GM19238 (cell line): ENCODE data around the gene FOXL3.
"Not testable (repeated sequence)": the region's sequence is repeated elsewhere in the genome, so short reads cannot be mapped to it uniquely, and the experiment has no call there.

Experiments used
- DNase-seq: peaks from one replicate; pipeline ENCODE4 v3.0.0; 2011; ENCODE audit warnings: low spot score; ENCODE audit not compliant: insufficient read length

The FOXL3 gene

DNA sequence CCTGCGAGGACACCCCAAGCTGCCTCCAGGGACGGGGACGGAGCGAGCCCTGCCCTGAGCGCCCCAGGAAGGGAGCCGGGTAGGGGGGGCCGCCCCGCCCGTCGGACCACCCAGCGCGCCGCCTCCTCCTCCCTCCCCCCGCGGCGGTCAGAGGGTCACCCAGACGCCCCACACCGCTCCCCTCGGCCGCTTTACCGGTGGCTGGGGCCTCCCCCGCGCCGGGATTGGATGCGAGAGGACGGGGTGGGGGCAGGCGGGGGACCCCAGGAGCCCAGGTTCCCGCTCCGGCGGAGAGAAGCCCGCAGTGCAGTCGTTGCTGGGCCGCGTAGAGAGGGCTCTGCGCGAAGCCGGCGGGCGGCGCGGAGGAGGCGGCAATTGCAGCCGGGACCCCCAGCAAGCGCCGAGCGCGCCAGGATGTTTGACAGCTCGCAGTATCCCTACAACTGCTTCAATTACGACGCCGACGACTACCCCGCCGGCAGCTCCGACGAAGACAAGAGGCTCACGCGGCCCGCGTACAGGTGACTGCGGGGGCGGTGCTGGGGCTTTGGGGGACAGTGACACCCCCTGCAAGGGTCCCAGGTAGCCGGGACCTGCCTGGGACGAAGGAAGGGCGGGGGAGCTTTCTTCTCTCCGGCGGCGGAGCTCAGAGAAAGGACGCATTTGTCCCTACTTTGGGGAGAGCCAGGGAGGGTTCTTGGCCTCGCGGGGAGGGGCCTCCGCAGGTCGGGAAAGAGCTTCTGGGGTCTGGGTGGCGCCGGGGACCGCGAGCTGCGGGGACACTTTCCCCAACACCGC, at the start of gene FOXL3:
Gene FOXL3, plus strand, starts transcription at position 415 of the 798 bp plus-strand sequence. Its CDS starts 0 bp downstream, at position 415.
- DNase-seq = no peak

DNA sequence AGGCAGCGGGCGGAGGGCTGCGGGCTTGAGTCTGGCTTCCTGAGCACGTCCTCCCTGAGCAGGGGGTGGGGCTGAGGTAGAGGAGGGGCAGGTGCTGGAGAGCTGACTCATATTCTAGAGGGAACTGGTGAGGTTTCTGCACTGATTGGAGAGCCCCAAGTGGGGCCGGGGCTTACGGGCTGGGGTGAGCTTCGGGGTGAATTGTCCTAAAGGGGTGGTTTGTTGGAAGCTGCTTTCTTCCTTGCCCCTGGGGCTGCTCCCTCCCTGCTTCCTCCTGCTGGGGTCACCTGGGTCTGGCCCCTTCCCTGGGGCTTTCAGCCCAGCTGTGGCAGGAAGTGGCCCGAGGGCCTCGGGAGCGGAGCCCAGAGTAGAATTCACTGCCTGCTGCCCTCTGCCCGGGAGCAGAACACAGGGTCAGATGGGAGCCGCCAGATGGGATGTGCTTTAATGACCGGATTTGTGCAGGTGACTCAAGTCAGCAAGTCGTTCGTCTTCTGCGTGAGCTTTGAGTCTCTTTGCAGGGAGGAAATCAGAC, 49.0 kb upstream of the FOXL3 start:
- no peak for DNase-seq

DNA sequence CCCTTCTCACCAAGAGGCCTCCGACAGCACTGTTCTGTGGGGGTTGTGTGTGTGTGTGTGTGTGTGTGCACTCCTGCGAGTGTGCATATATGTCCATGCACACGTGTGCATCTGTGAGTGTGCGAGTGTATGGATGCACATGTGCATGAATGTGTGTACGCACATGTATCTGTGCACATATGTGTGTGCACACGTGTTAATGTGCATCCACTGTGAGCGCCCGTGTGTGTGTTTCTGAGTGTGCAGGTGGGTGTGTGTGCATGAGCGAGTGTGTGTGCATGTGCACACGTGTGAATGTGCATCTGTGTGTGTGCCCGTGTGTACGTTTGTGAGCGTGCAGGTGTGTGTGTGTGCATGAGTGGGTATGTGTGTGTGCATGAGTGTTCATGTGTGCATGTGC, 48.5 kb upstream of the FOXL3 start:
- no peak for DNase-seq

DNA sequence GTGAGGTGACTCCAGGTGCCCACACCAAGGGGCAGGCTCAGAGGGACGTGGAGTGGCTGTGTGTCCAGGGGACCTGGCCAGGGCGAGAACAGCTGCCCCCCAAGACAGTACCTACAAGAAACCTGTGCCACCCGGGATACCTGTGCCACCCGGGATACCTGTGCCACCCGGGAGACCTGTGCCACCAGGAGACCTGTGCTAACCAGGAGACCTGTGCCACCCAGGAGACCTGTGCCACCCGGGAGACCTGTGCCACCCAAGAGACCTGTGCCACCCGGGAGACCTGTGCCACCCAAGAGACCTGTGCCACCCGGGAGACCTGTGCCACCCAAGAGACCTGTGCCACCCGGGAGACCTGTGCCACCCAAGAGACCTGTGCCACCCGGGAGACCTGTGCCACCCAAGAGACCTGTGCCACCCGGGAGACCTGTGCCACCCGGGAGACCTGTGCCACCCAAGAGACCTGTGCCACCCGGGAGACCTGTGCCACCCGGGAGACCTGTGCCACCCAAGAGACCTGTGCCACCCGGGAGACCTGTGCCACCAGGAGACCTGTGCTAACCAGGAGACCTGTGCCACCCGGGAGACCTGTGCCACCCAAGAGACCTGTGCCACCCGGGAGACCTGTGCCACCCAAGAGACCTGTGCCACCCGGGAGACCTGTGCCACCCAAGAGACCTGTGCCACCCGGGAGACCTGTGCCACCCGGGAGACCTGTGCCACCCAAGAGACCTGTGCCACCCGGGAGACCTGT, 47.0 kb upstream of the FOXL3 start:
- not testable (repeated sequence) for DNase-seq

DNA sequence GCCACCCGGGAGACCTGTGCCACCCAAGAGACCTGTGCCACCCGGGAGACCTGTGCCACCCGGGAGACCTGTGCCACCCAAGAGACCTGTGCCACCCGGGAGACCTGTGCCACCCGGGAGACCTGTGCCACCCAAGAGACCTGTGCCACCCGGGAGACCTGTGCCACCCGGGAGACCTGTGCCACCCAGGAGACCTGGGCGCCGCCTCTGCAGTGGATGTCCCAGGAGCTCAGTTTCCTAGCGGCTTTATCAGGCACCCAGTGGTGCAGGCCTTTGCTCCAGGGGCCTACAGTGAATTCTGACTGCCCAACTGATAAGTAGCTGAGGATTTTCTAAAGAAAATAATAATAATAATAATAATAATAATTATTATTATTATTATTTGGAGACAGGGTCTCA, 46.4 kb upstream of the FOXL3 start:
- not testable (repeated sequence) for DNase-seq

DNA sequence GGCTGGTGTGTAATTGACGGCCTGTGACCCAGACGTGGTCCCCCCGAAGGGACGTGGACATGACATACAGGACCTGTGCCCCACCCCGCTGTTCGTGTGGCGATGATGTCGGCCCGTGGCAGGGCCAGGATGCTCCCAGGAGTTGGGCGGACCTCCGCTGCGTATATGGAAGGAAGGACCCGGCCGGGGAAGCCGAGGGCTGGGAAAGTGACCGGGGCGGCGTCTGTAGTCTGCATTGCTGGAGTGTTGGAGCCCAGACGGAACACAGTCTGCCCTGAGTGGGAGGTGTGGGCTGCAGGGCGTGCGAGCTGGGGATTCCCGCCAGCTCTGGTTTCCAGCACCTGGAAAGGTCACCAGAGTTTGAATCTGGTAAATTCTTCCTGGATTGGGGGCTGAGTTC, 45.0 kb upstream of the FOXL3 start:
- DNase-seq = no peak

DNA sequence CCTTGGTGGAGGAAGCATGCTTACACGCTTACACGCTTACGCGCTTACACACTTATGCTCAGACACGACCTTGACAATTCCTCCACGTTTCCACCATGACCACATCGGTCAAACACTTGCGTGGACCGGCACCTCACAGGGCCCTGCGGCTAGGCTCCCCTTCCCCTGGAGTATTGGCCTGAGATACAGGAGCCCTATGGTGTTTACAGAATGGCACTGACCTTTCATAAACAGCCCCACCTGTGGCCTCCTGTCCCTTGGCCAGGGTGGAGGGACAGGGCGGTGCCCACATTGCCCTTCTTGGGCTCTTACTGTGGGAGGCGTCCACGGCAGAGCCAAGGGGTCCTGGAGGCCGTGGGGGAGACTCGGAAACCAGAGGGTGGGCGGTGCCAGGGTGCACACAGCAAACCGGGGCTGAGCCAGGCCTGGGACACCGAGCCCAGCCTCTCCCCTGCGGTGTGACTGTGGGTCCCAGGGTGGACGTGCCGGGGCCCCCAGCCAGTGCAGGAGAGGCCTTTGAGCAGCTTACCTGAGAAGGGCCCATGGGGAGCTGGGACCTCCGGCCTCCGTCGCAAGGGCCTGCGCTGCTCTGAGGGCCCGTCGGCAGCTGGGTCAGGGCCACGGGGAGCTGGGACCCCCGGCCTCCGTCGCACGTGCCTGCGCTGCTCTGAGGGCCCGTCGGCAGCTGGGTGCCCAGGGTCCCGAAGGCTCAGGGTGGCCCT, 44.2 kb upstream of the FOXL3 start:
- no peak for DNase-seq

DNA sequence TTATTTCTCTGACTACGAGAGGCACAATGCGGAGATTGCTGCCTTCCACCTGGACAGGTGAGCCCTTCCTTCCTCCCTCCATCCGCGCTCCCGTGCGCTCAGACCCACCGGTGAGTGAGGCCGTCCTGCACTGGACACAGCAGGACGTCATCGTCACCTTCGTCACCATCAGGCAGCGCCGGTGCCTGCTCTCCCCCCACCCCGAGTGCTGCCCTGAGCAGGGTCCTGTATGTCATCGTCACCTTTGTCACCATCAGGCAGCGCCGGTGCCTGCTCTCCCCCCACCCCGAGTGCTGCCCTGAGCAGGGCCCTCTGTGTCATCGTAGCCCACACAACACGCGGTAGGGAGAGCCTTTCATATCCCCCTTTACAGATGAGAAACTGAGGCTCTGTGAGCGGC, 43.5 kb upstream of the FOXL3 start:
- DNase-seq = no peak

DNA sequence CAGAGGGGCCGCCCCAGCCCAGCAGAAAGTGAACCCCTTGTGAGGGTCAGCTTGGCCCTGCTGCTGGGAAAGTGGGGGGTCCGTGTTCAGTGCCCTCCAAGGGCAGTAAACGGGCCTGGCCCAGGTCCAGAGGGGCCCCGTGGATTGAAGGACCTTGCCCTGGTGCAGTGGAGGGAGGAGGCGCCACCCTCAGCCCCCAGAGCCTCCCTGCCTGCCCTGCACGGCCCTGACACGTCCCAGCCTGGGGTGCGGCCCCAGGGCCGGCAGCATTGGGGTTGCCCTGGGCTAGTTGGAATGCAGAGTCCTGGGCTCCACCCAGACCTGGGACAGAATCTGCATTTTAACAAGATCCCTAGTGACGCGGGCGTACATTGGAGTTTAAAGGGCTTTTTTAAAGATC, 42.8 kb upstream of the FOXL3 start:
- no peak for DNase-seq

DNA sequence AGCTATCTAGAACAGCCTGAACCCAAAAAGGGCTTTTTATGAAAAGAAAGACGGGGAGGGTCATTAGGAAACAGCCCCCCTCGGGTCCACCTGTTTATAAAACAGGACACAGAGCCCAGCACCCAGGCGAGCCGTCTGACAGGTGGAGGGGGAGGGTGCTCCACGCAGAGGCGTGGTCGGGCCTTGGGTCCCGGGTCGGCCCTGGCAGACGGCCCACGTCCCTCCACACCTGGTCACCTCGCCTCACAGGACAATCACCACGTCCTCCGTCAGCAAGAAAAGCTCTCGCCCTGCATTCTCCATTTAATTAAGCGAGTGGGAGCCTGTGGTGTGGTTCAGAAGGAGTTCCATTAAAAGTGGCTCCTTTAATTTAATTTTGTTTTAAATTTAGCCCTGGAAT, 42.3 kb upstream of the FOXL3 start:
- DNase-seq = no peak

DNA sequence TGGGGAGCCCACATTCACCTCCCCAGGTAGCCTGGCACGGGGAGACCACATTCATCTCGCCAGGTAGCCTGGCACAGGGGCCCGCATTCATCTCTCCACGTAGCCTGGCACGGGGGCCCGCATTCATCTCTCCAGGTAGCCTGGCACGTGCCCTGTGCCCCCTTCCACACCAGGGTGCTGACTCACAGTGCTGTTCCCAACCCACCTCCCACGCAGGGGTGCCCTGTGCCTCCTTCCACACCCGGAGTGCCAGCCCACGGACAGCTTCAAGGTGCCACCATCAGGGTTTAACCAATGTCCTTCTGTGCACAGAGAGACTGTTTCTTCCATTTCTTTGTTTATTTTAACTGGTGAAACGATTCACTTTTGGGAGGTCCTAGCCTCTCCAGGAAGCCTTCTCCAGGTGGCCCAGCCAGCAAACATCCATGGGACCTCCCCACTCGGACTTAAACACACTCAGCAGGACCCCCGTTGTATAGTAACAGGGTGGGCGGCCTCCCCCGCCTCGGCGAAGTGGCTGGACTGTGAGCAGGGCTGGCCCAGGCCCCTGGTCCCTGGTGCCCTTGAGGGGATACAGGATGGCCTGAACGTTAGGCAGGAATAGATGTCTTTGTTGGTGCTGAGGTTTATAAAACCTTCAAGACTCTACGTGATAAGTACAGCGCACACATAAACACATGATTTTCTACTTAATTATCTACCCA, 41.1 kb upstream of the FOXL3 start:
- DNase-seq = no peak

DNA sequence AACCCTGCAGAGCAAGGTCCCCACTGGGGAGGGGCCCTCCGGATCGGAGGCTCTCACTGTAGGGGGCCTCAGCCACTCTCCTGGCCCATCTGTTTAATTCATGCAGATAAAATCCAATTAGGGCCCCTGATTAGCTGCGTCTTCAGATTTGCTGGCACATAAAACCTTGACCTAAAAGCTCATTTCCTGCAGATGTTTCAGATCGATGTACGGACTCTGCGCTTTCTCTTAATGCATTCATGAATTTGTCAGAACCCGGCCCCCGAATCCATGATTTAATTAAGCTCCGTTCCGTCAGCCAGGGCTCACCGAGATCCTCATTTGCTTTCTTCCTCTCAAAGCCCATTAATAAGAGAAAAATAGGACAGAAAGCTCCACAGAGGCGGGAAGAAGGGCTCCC, 40.0 kb upstream of the FOXL3 start:
- no peak for DNase-seq

DNA sequence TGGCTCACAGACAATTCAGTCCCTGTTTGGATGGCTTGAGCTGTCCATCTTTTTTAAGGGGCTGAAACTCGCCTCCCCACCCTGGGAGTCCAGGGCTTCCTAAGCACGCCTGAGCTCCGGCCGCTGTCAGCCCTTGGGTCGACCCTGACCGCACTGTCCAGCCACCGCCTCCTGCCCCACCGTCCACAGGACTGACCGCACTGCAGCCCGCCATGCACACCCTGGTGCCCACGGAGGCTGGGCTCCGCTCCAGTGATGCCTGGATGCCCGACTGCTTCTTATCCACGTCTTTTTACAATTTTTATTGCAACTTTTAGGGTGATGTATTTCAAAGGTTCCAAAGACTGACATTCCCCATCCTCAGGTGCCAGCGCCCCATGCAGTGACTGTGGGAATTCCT, 39.4 kb upstream of the FOXL3 start:
- DNase-seq = no peak

DNA sequence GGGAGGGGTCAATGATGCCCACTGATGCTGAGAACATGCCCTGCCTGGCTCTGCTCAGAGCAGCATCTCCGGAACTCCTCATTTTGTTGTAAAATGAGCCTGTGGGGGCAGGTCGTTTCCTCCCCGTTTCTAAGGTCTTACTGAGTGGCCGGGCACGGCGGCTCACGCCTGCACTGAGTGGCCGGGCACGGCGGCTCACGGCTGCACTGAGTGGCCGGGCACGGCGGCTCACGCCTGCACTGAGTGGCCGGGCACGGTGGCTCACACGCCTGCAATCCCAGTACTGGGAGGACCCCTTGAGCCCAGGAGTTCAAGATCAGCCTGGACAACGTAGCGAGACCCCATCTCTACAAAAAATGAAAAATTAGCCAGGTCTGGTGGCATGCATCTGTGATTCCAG, 39.0 kb upstream of the FOXL3 start:
- DNase-seq = no peak

DNA sequence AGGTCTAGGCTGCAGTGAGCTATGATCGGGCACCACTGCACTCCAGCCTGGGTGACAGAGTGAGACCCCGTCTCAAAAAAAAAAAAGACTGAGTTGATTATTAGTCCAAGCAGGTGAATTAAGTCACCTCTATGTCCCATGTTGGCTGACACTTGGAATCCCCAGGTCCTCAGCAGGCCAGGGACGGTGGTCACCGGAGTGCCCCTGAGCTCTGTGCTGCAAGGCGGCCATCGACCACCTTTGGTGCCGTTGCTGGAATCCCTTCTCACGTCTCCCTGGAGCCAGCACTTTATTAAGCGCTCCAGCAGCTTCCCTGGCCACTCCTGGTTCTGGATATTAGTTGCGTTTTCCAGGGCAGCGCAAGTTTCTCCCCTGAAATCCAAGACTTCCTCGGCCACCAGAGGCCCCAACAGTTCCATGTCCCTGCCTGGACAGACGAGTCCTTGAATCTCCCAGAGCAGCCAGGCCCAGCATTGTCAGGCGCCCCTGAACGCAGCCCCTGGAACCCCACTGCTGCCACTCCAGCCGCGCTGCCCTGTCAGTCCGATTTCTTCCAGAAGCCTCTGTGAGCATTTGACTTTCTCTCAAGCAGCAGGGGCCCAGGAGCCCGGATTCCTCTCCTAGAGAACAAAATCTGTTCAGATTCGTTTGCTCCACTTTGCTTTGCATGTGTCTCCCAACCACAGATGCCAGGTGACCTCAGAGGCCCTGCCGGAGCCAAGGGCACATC, 38.4 kb upstream of the FOXL3 start:
- no peak for DNase-seq

DNA sequence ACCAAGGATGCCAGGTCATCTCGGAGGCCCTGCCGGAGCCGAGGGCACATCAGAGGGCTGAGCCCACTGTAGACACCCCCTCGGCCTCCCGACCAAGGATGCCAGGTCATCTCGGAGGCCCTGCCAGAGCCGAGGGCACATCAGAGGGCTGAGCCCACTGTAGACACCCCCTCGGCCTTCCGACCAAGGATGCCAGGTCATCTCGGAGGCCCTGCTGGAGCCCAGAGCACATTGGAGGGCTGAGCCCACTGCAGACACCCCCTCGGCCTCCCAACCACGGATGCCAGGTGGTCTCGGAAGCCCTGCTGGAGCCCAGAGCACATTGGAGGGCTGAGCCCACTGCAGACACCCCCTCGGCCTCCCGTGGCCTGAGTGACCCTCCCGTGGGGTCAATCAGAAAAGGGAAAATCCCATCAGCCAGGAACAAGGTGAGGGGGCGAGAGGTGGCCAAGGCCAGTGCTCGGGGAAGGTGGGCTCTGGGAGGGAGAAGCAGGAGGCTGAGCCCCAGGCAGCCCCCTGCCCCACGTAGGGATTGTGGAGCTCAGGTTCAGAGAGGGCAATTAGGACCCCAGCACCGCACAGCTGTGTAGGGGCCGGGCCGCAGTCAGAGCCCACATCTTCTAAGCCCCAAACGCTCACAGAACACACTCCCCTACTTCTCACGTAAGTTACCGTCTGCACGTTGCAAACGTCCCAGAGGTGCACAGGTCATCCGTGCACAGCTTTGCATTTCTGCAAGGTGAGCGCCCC, 37.6 kb upstream of the FOXL3 start:
- no peak for DNase-seq

DNA sequence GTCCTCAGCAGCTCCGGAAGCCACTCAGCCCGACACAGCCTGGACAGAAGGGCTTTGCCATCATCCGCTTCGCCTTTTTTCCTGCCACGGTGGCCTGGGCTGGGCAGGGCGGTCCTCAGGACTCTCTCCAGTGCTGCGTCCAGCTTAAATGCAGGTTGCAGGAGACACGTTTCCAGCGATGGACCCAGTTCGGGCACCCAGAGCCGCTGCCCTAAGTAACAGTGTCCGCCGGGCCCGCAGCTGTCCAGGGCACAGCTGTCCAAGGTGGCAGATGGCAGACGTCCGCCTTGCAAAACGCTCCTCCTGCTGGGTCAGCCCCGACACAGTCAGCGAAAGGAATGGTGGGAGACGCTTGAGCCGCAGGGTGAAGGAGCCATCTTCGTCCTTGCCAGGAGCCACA, 37.0 kb upstream of the FOXL3 start:
- DNase-seq = no peak

DNA sequence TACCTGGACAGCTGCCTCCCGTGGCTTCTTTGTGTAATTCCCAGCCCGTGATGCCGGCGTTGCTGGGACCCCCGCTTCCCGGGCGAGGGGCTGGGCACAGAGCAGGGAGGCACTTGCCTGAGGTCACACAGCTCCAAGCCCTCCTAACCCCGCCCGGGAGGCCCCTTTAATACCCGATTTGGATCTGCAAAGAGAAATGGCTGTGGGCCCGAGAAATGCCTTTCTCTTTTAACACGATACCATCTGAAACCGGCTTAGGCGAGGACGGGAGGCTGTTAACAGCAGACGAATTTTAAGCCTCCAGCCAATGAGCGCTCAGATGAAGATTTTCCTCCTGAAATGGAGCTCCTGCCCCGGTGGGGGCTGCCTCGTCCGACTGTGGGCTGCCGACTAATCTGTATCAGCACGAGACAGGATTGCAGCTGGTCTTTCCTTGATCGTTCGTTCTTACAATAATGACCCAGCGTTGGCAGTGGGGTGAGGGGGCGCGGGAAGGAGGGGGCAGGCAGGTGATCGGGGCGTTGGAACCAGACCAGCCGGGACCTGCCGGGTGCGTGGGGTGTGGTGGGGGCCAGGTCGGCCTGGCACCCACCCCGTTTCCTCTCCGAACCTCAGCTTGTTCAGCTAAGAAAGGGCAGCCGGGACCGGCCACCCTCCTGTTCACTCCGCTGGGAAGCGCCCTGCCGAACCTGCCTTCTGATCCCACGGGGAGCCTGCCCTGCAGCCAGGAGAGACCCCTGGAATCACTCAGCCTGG, 36.2 kb upstream of the FOXL3 start:
- no peak for DNase-seq

DNA sequence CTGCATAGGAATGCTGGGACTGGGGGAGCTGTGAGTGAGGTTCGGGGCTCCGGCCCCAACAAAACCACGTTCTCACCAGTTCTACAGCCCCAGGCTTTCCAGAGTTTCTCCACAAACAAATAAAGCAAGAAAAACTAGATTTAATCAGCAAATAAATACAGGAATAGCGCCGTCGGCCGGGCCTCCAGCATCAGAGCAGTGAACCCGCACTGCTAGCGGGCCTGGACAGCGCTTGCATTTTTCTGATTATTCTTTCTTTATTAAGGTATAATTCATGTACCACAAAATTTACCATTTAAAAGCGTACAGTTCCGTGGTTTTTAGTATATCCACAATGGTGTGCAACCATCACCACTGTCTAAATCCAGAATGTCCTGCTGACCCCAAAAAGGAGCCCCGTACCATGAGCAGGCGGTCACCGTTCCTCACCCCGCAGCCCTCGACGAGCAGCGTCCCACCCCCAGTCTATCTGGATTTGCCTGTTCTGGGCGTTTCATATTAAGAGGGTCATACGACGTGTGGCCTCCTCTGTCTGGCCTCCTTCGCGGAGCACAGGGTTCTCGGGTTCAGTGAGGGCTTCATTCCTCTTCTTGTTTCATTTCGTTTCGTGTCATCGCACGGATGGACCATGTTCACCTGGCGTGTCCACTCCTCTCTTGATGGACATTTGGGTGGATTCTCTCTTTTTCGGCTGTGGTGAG, 35.5 kb upstream of the FOXL3 start:
- DNase-seq = no peak
